HG03457 (cell line): ENCODE measurements around the gene FAM171A1.

Experiments
- ATAC-seq: cut with Tn5 transposase; IDR thresholded peaks from one replicate; pipeline ENCODE4 v1.9.1; 2021; ENCODE audit warnings: moderate number of reproducible peaks; ENCODE audit not compliant: unreplicated experiment

The FAM171A1 gene

DNA sequence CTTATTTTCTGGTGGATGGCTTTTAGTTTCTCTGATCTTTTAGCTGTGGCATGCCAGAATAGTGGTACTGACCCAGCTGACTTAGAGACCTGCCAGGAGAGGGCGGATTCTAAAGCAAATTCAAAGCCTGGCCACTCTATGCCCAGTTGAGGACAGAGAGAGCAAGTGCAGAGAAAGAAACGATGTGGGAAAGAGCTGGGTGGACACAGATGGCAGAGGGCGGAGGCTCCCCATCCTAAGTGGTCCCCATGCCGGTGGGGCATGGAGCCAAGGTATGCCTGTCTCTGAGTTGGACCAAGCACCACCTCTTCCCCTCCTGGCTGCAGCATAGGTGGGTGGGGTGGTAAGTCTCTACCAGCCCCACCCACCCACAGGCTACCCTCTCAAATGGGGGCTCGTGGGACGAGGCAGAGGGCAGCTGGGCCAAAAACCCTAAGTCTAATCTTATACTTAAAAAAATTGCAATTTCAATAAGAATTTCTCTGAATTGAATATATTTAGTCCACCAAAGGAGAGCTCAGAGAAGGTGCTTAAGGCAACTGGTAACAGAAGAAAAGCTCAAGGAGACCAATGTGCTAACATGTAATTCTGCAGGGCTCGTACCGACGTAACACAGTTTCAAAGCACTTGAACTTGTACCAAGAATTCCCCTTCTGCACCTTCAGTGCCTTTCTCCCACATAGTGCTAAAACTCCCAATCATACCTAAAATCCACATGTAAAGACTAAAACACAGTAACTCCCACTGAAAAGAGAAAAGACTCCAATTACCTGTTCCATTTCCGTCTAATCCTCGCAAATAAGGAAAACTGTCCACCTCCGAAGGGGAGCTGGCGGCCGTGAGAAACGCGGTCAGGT is 116.9 kb downstream of the FAM171A1 start:
- no peak for ATAC-seq

GRCh38 chr10:15252396-15252795 is 118.7 kb downstream of the FAM171A1 start:
- ATAC-seq = no peak

DNA sequence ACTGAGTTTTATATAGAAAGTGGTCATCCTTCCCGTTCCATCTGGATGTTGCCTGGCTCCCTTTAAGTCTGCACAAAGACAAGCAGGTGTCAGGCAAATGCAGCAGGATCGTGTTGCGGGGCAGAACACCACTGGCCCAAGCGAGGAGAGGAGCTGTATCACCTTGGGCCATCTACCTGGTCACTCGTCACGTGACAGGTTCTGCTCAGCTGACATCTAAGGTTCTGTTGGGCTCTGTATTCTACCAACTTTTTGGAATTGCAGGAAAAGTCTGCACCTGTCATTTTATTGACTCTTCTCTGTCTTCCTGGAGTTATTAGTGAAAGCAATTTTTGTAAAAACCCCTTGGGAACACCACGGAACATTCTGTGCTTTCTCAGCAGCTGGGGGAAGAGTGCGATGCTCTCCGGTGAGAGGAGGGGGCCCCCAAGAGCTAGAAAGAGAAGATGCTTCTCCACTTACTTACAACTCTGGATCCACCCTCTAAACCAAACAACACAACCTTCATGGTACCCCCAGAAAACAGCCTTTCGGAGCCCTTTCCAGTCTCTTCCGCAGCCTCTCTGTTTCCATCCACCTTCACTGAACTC is 119.2 kb downstream of the FAM171A1 start:
- ATAC-seq = no peak

DNA sequence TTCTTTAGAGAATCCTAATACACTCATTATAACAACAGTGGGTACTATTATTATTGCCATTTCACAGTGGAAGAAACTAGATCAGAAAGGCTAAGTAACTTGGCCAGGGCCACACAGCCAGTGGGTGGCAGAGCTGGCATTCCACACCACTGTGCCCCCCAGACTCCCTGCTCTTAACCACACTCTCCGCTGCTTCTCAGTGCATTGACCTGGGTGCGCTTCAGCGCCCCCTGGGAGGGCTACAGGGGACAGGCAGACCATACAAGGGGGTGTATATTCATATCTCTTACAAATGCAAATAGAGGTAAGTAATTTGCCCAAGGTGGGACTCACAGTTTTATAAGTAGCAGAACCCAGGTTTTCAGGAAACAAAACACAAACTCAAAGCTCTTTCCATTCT is 125.6 kb downstream of the FAM171A1 start:
- no peak for ATAC-seq

- no peak for ATAC-seq
These were observed 126.4 kb downstream of the FAM171A1 start for GRCh38 chr10:15244635-15245197.

DNA sequence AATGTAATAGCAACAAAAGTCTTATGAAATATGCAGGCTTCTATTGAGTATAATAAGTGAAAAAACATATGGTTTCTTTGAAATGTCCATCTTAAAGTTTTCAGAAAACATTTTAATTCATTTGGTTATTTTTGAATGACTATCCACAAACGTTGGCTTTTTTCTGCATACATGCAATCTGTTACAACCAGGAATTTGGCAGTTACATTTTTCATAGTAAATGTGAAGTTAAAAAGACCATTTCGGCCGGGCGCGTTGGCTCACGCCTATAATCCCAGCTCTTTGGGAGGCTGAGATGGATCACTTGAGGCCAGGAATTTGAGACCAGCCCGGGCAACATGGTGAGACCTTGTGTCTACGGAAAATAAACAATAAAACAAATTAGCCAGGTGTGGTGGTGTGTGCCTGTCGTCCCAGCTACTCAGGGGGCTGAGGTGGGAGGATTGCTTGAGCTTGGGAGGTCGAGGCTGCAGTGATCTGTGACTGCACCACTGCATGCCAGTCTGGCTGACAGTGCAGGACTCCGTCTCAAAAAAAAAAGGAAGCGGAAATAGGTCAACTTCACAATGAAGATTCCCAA is 128.7 kb downstream of the FAM171A1 start:
- ATAC-seq = no peak

GRCh38 chr10:15241306-15241705 is 129.8 kb downstream of the FAM171A1 start:
- no peak for ATAC-seq

DNA sequence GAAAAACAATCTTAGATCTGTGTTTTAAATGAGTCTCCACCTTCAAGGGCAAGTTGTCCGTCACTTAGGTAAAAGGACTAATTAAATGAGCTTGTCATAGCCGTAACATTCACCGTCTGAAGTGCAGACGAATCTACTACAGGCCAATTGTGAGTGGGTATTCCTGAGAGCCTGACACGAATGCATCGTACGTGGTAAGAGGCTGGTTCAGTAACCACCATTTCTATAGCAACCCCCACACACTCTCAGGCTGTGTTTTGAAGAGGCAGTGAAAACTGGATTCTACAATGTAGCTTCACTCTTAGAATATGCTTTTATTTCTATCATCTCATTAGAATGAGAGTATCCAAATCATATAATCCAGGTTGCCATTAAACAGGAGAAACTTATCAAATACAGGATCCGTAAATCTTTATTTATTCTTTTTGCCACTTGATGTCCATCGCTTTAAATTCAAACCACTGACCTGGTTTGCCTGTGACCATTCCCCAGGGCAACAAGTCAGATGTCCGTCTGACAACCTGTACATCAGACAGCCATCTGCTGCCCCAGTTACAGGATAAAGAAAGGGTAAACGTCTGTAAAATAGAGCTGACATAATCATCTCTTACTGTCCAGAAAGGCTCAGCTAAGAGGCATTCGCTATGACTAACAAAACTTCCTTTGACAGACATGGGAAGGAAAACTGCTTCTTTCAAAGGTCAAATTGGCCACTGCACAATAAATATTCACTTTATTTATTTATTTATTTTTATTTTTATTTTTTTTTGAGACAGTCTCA is 132.3 kb downstream of the FAM171A1 start:
- ATAC-seq = no peak

DNA sequence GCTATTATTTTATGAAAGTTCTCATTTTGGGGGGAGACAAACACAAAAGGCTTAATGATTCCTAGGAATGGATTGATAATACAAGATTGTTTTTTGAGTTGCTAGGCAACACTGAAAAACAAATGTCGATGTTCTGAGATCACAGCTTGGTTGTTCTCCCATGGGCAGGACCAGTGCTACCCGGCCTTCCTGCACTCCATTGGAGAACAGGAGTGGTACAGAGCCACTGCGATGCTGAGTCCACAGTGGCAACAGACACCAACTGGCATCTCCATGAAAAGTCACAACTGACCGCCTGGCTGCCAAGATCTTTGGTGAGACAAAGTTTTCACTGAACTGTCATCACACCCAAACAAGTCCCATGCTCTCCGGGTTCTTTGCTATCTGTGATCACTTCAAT is 133.7 kb downstream of the FAM171A1 start:
- ATAC-seq = no peak

DNA sequence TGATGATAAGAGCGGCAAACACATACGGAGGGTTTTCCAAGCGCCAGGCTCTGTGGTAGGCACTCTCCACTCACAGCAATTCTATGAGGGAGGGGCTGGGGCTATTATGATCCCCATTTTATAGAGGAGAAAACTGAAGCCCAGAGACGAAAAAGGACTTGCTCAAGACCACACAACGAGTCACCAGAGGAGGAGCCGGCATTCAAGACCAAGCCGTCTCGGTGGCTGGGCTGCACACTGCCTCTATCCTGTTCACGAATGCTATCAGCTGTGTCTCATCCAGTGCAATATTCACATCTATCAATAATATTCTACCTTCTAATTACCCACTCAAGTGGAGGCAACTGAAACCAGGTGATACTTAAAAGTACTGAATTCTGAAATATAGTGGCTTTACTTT is 134.7 kb downstream of the FAM171A1 start:
- ATAC-seq = no peak

DNA sequence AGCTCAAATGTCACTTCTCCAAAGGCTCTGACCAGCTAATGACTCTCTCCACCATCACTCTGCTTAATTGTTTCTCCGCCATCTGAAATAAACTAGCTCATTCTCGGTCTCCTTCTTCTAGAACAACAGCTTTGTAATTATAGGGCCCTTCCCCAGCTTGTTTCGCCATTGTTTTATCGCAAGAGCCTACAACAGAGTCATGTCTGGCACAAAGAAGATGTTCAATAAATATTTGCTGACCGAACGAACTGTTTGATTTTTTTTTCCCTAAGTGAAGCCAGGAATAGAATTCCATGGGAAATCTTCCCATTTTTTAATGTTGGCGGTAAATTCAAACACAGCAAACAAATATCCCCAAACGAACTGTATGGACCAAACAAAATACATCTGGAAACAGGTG is 138.8 kb downstream of the FAM171A1 start:
- ATAC-seq = no peak

GRCh38 chr10:15231426-15231825 is 139.7 kb downstream of the FAM171A1 start:
- ATAC-seq = no peak

GRCh38 chr10:15230257-15230656 is 140.8 kb downstream of the FAM171A1 start:
- no peak for ATAC-seq

DNA sequence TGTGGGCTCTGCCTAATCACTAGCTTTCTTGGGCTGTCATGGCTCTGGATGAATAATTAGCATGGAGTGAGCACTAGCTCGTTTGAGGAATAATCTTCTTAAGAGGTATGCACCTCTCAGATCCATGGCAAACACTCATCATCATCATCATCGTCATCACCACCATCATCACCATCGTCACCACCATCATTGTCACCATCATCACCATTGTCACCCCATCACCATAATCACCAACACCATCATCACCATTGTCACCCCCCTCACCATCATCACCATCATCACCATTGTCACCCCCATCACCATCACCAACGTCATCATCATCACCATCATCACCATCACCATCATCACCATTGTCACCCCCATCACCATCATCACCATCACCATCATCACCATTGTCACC is 141.8 kb downstream of the FAM171A1 start:
- ATAC-seq = no peak

DNA sequence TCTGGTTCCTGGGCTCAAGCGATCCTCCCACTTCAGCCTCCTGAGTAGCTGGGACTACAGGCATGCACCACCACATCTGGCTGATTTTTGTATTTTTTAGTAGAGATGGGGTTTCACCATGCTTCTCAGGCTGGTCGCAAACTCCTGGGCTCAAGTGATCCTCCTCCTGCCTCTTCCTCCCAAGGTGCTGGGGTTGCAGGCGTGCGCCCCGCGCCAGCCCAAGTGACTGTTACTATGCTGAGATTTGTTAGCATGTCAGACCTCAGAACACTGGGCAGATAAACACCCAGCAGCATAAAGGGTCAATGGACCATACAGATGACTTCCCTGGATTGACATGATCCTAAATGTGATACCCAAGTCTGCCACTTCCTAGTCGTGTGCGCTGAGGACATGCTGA is 142.7 kb downstream of the FAM171A1 start:
- no peak for ATAC-seq

DNA sequence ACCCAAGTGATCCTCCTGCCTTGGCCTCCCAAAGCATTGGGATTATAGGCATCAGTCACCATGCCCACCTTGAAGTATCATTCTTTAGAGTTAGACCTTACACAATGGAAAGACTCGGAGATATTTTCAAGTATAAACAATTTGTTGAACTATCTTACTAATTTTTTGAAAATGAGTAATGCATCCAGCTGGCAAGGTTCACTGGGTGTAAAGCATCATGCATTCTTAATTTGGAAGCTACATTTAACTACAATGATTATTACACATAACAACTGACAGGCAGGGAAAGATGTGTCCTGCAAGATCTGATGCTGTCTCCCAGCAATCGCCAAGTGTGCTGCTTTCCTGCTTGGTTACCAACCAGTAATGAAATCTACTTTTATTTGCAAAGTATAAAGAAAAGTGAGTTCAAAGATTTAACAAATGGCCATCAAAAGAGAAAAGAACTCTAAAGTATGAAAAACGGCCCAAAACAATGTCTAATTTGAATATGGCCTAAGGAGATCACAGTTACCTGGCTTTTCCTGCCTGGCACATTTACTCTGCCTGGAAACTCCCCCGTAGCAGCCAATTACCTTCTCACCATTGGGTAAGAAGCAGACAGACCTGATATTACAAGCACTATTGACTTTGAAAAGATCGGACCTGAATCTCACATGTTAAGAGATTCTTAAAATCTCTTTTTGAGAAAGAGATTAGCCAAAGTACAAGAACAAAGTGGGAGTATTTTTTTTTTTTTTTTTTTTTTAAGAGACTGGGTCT is 143.3 kb downstream of the FAM171A1 start:
- ATAC-seq = no peak

GRCh38 chr10:15225511-15225910 is 145.6 kb downstream of the FAM171A1 start:
- ATAC-seq = no peak

DNA sequence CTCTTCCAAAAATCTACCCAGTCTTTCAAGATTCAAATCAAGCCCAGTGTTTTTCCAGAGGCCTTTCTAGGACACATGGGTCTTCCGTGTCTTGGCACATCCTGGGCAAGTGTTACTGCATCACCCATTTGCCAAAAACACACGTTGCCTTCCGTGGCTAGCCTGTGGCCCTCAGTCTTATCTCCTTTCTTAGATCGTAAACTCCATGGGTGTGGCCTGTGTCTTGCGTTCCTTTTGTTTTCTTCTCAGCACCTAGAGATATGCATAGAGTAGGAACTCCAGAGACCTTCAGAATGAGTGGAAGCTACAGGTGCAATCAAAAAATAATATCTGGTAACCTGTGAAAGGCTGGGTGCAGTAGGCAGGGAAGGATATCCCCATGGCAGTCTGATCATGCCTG is 146.1 kb downstream of the FAM171A1 start:
- ATAC-seq = no peak

GRCh38 chr10:15223174-15223573 is 147.9 kb downstream of the FAM171A1 start:
- ATAC-seq = no peak

DNA sequence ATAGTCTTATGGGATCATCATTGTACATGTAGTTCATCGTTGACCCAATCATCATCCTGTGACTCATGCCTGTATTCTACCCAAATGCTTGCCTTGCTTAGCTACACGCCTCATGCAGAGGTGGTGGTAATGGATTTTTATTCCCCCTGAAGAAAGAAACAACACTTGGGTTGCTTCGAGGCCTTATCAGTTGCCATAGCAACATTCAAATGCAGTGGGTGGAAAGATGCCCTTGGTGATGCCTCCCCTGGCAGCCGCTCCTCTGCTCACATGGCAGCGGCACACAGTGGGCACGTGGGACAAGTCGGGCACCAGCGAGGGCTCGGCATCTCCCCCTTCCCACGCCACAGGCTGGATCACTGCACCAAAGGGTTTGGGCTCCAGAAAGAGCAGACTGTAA is 148.6 kb downstream of the FAM171A1 start:
- ATAC-seq = no peak
